Osteoblast (primary cell): ENCODE data around the gene HCN2. TPM values are rescaled to one million over a fixed set of nuclear protein-coding genes. Genes with fewer than 3 reads are reported as not detected.
A peak's percentile ranks its signal among the peaks of the same experiment; 100 is the strongest.
"Not testable (repeated sequence)": the region's sequence is repeated elsewhere in the genome, so short reads cannot be mapped to it uniquely, and the experiment has no call there.

Experiments
- DNase-seq: peaks from one replicate; pipeline ENCODE4 v3.0.0; 2011; ENCODE audit warnings: low spot score, mixed read lengths; ENCODE audit not compliant: insufficient read length; ENCODE audit errors: missing footprints
- H2AFZ ChIP-seq: 2 replicates; pipeline ENCODE4 v1.6.0; 2011; ENCODE audit warnings: mild to moderate bottlenecking, low read length
- H3K27ac ChIP-seq: 2 replicates; pipeline ENCODE4 v1.5.1; 2011; ENCODE audit warnings: mild to moderate bottlenecking, low read depth, low read length, moderate library complexity
- H3K27me3 ChIP-seq: 2 replicates; pipeline ENCODE4 v1.6.0; 2012; ENCODE audit warnings: mild to moderate bottlenecking, control low read depth, inconsistent platforms, low read length, moderate library complexity; ENCODE audit not compliant: insufficient read depth
- H3K36me3 ChIP-seq: 2 replicates; pipeline ENCODE4 v1.5.1; 2011; ENCODE audit warnings: mild to moderate bottlenecking, low read length, control low read depth, moderate library complexity; ENCODE audit not compliant: insufficient read depth
- H3K4me1 ChIP-seq: 2 replicates; pipeline ENCODE4 v1.5.1; 2011; ENCODE audit warnings: mild to moderate bottlenecking, low read length, control low read depth, moderate library complexity; ENCODE audit not compliant: insufficient read depth
- H3K4me2 ChIP-seq: 2 replicates; pipeline ENCODE4 v1.6.0; 2011; ENCODE audit warnings: mild to moderate bottlenecking, low read length; ENCODE audit not compliant: insufficient read depth
- H3K4me3 ChIP-seq: fragments of 200-600 bp; sonication (generic); 3 replicates; pipeline ENCODE4 v1.5.1; 2012; ENCODE audit warnings: mild to moderate bottlenecking, low read length, inconsistent platforms; ENCODE audit not compliant: insufficient read depth
- H3K79me2 ChIP-seq: 2 replicates; pipeline ENCODE4 v1.6.0; 2012; ENCODE audit warnings: mild to moderate bottlenecking, low read length, control low read depth, inconsistent platforms; ENCODE audit not compliant: insufficient read depth
- H3K9me3 ChIP-seq: 2 replicates; pipeline ENCODE4 v1.5.1; 2011; ENCODE audit warnings: low read depth, low read length, control low read depth
- H4K20me1 ChIP-seq: 2 replicates; pipeline ENCODE4 v1.6.0; 2012; ENCODE audit warnings: mild to moderate bottlenecking, low read length, control low read depth; ENCODE audit not compliant: insufficient read depth
- CTCF ChIP-seq: IDR thresholded peaks from 2 replicates; pipeline ENCODE4 v1.5.1; 2011; ENCODE audit warnings: mild to moderate bottlenecking, low read depth, low read length, moderate library complexity; ENCODE audit errors: extremely low read depth
- total RNA-seq: library from RNA; depleted of rRNA; stranded (reverse); fragments of >200 nt; gene quantifications from 2 replicates; pipeline ENCODE4 v1.2.3, GENCODE V29; 2012

Gene HCN2
- total RNA-seq, 1 donor: 1.4 TPM

- no peak for DNase-seq
- Histone ChIP-seq H3K4me3 (no peak overlapping the region), H3K27me3 (no peaks in the 10 kb centered on the region), H3K36me3 (peaks cover 17% of the 10 kb centered on the region), H4K20me1 (peaks cover 19% of the 10 kb centered on the region), H3K27ac (no peak overlapping the region), H3K4me2 (no peak overlapping the region), H3K9me3 (no peaks in the 10 kb centered on the region), H2AFZ (no peak overlapping the region), H3K79me2 (peaks cover 3% of the 10 kb centered on the region), H3K4me1 (peaks cover 6% of the 10 kb centered on the region)
- TF ChIP-seq CTCF: no peak
These were observed 35.6 kb downstream of the HCN2 start for GRCh38 chr19:625257-625656.

- DNase-seq, H3K4me2 ChIP-seq, H3K27ac ChIP-seq, H3K79me2 ChIP-seq, H3K4me3 ChIP-seq, H3K4me1 ChIP-seq, H2AFZ ChIP-seq, H3K9me3 ChIP-seq, H3K27me3 ChIP-seq: not testable (repeated sequence)
- peaks cover 17% of the 10 kb centered on the region for H3K36me3 ChIP-seq
- H4K20me1 ChIP-seq: peaks cover 19% of the 10 kb centered on the region
These were observed 36.9 kb downstream of the HCN2 start for GRCh38 chr19:626566-626965.

- H3K79me2 ChIP-seq: peaks cover 17% of the 10 kb centered on the region
- H3K36me3 ChIP-seq: peaks cover 13% of the 10 kb centered on the region
- peak; percentile 18 for TF ChIP-seq CTCF
These were observed 38.5 kb downstream of the HCN2 start for GRCh38 chr19:628168-628567.

GRCh38 chr19:629515-629914 lies 39.8 kb downstream of the HCN2 start:
- Histone ChIP-seq H3K79me2 (peaks cover 22% of the 10 kb centered on the region), H3K4me1 (peaks cover 16% of the 10 kb centered on the region), H3K36me3 (peaks cover 13% of the 10 kb centered on the region)

More at GRCh38 chr19:628168-628567, 38.5 kb downstream of the HCN2 start:
- H2AFZ ChIP-seq: no peak overlapping the region
- no peak overlapping the region for H3K4me3 ChIP-seq
- H3K27ac ChIP-seq: no peak overlapping the region
- no peaks in the 10 kb centered on the region for H3K27me3 ChIP-seq
- no peak for DNase-seq
- H3K9me3 ChIP-seq: no peaks in the 10 kb centered on the region
- peaks cover 15% of the 10 kb centered on the region for H3K4me1 ChIP-seq
- H3K4me2 ChIP-seq: no peak overlapping the region
- peaks cover 23% of the 10 kb centered on the region for H4K20me1 ChIP-seq

GRCh38 chr19:629961-630714 lies 40.5 kb downstream of the HCN2 start:
- peaks cover 10% of the 10 kb centered on the region for H3K36me3 ChIP-seq
- H3K4me1 ChIP-seq: peaks cover 16% of the 10 kb centered on the region
- H3K27me3 ChIP-seq: no peaks in the 10 kb centered on the region
- H4K20me1 ChIP-seq: peaks cover 12% of the 10 kb centered on the region
- no peak overlapping the region for H3K27ac ChIP-seq
- H3K79me2 ChIP-seq: peaks cover 22% of the 10 kb centered on the region
- TF ChIP-seq CTCF: no peak
- H3K4me3 ChIP-seq: no peak overlapping the region
- H3K9me3 ChIP-seq: no peaks in the 10 kb centered on the region
- no peak for DNase-seq
- H3K4me2 ChIP-seq: no peak overlapping the region
- H2AFZ ChIP-seq: no peak overlapping the region

More at GRCh38 chr19:629515-629914, 39.8 kb downstream of the HCN2 start:
- H3K4me3 ChIP-seq, H3K4me2 ChIP-seq, H2AFZ ChIP-seq, DNase-seq, H3K27ac ChIP-seq, H3K27me3 ChIP-seq, H3K9me3 ChIP-seq: not testable (repeated sequence)
- peaks cover 17% of the 10 kb centered on the region for H4K20me1 ChIP-seq
